K562 (cell line): ENCODE measurements around the gene SULT6B1. TPM values are rescaled to one million over a fixed set of nuclear protein-coding genes. Genes with fewer than 3 reads are reported as not detected.
A peak's percentile ranks its signal among the peaks of the same experiment; 100 is the strongest.

Source experiments
- ATF3 ChIP-seq, 2 experiments: fragments of 450-650 bp in 1 of 2; sonication (generic) in 1 of 2; formaldehyde crosslinking in 1 of 2; IDR thresholded peaks in 1 of 2; conservative IDR thresholded peaks in 1 of 2; 2 replicates each; pipeline versions ENCODE4 v1.6.1 to v1.8.1; 2016 to 2023; ENCODE audit warnings: mild to moderate bottlenecking in 2 of 2, moderate library complexity in 2 of 2, inconsistent platforms in 1 of 2, missing genetic modification reagents in 1 of 2
- ATF6 ChIP-seq: sonication (generic); formaldehyde crosslinking; IDR thresholded peaks from 2 replicates; pipeline ENCODE4 v1.4.0; 2020; ENCODE audit warnings: mild to moderate bottlenecking, missing genetic modification reagents
- GABPA ChIP-seq: fragments of 200-800 bp; sonication (Bioruptor generic); conservative IDR thresholded peaks from 2 replicates; pipeline ENCODE4 v1.6.1; 2016; ENCODE audit warnings: low read depth, missing genetic modification characterization, missing compliant biosample characterization
- NR2C2 ChIP-seq, 2 experiments: fragments of 200-800 bp in 1 of 2; sonication (Bioruptor generic) in 1 of 2; sonication (generic) in 1 of 2; formaldehyde crosslinking in 1 of 2; IDR thresholded peaks; 2 replicates each; pipeline versions ENCODE4 v1.6.1 to v1.8.0; 2016 to 2022; ENCODE audit warnings: mild to moderate bottlenecking in 1 of 2, missing compliant biosample characterization in 1 of 2, missing genetic modification characterization in 1 of 2, missing genetic modification reagents in 1 of 2
- SMAD4 ChIP-seq: fragments of 250-450 bp; sonication (Bioruptor Pico); conservative IDR thresholded peaks from 2 replicates; pipeline ENCODE4 v1.8.0; 2021; ENCODE audit warnings: inconsistent platforms, mild to moderate bottlenecking, moderate library complexity
- TOE1 ChIP-seq, 2 experiments: fragments of 450-650 bp in 1 of 2; sonication (generic) in 1 of 2; formaldehyde crosslinking in 1 of 2; IDR thresholded peaks; 2 replicates each; pipeline versions ENCODE4 v1.7.1 to v1.8.0; 2016 to 2022; ENCODE audit warnings: borderline replicate concordance in 2 of 2, mild to moderate bottlenecking in 2 of 2, antibody characterized with exemption in 1 of 2, inconsistent platforms in 1 of 2, low read depth in 1 of 2, missing genetic modification reagents in 1 of 2, moderate library complexity in 1 of 2
- ZNF3 ChIP-seq: fragments of 250-450 bp; sonication (Bioruptor Pico); IDR thresholded peaks from 2 replicates; pipeline ENCODE4 v1.5.0; 2021; ENCODE audit warnings: mild to moderate bottlenecking, moderate library complexity
- polyA plus RNA-seq, 8 experiments: library from polyadenylated mRNA; depleted of rRNA in 4 of 8; stranded (reverse) in 5 of 8; unstranded in 3 of 8; fragments of >200 nt; fragmentation: Nextera tagmentation in 2 of 8; fragmentation: Illumina TruSeq in 1 of 8; extraction: Ambion mirVana in 2 of 8; extraction: Trizol in 1 of 8; gene quantifications; 2 replicates each; pipeline versions ENCODE4 v1.2.1 to v1.2.3, GENCODE V29; 2011 to 2014; ENCODE audit warnings: inconsistent platforms in 1 of 8, missing spikeins in 1 of 8
- total RNA-seq, 7 experiments: library from RNA; depleted of rRNA in 6 of 7; stranded (reverse); fragments of >200 nt in 6 of 7; fragmentation: Illumina TruSeq in 2 of 7; extraction: Trizol in 2 of 7; gene quantifications; 2 replicates each; pipeline versions ENCODE4 v1.2.1 to v1.2.3, GENCODE V29; 2011 to 2021; ENCODE audit warnings: low replicate concordance in 1 of 7

SULT6B1 gene
- total and polyA plus RNA-seq, 9 of the 15 experiments (the other 6 are each of a cell fraction or from before 2014, with no cell fraction given), result not detected

- peak; percentile 12; the same call in 1 of the 2 replicates for TF ChIP-seq TOE1 (IDR thresholded peaks at IDR 0.05; ENCODE audit: borderline replicate concordance)
- no peak for TF ChIP-seq TOE1 (CRISPR knock-in tag; IDR thresholded peaks at IDR 0.05; ENCODE audit: borderline replicate concordance, low read depth)
- 0 out of 2 replicates have a peak, but pooled peaks have one; percentile 13 for TF ChIP-seq SMAD4 (CRISPR knock-in tag)
- TF ChIP-seq ATF3 (IDR thresholded peaks at IDR 0.05), result peak; percentile 43; the same call in 1 of the 2 replicates
- no peak for TF ChIP-seq ATF3 (CRISPR knock-in tag; conservative IDR thresholded peaks at IDR 0.05)
- no peak for TF ChIP-seq NR2C2 (CRISPR knock-in tag; IDR thresholded peaks at IDR 0.05)
- TF ChIP-seq NR2C2 (tag; IDR thresholded peaks at IDR 0.05), result peak; percentile 54; the same call in 1 of the 2 replicates
- TF ChIP-seq ZNF3 (CRISPR knock-in tag), result no peak
- TF ChIP-seq GABPA (tag), result no peak
- TF ChIP-seq ATF6 (CRISPR knock-in tag), result no peak
Observed at GRCh38 chr2:37189452-37190153, 1.1 kb upstream of the SULT6B1 start (continued).
